Trophoblast cell (in vitro differentiated cells and primary cell): ENCODE measurements around the gene PHRF1.
A peak's percentile ranks its signal among the peaks of the same experiment; 100 is the strongest.

ENCODE experiments used
- DNase-seq, 2 donors: peaks; one replicate each; pipeline ENCODE4 v3.0.0-alpha.2; 2016
- H2AFZ ChIP-seq: 2 replicates; pipeline ENCODE4 v1.6.1; 2013; ENCODE audit warnings: low read length, moderate library complexity, mild to moderate bottlenecking; ENCODE audit not compliant: insufficient read depth, poor library complexity
- H2AK5ac ChIP-seq: 2 replicates; pipeline ENCODE4 v1.6.1; 2013; ENCODE audit warnings: mild to moderate bottlenecking, low read length
- H2BK120ac ChIP-seq: 2 replicates; pipeline ENCODE4 v1.6.1; 2013; ENCODE audit warnings: low read length, mild to moderate bottlenecking, moderate library complexity; ENCODE audit not compliant: insufficient read depth, poor library complexity
- H2BK12ac ChIP-seq: 2 replicates; pipeline ENCODE4 v1.6.1; 2013; ENCODE audit warnings: mild to moderate bottlenecking, low read length, moderate library complexity
- H2BK5ac ChIP-seq: 2 replicates; pipeline ENCODE4 v1.6.1; 2013; ENCODE audit warnings: low read length, low read depth, moderate library complexity, mild to moderate bottlenecking; ENCODE audit not compliant: poor library complexity
- H3K14ac ChIP-seq: 2 replicates; pipeline ENCODE4 v1.6.1; 2013; ENCODE audit warnings: mild to moderate bottlenecking, low read length
- H3K18ac ChIP-seq: 2 replicates; pipeline ENCODE4 v1.6.1; 2013; ENCODE audit warnings: mild to moderate bottlenecking, low read length
- H3K23ac ChIP-seq: 2 replicates; pipeline ENCODE4 v1.6.1; 2013; ENCODE audit warnings: low read length
- H3K27ac ChIP-seq: 2 replicates; pipeline ENCODE4 v1.5.1; 2013; ENCODE audit warnings: low read depth, mild to moderate bottlenecking, inconsistent platforms, low read length, moderate library complexity
- H3K27me3 ChIP-seq: 2 replicates; pipeline ENCODE4 v1.6.1; 2013; ENCODE audit warnings: inconsistent platforms, mild to moderate bottlenecking, low read length, moderate library complexity; ENCODE audit not compliant: insufficient read depth
- H3K36me3 ChIP-seq, 2 experiments: 1 replicate in 1 of 2; 2 replicates in 1 of 2; pipeline ENCODE4 v1.6.1; 2013; ENCODE audit warnings: low read length in 2 of 2, mild to moderate bottlenecking in 2 of 2, moderate library complexity in 1 of 2; ENCODE audit not compliant: insufficient read depth in 2 of 2, control insufficient read depth in 1 of 2
- H3K4ac ChIP-seq: 2 replicates; pipeline ENCODE4 v1.6.1; 2013; ENCODE audit warnings: low read depth, mild to moderate bottlenecking, low read length, moderate library complexity
- H3K4me1 ChIP-seq, 2 experiments: 1 replicate in 1 of 2; 2 replicates in 1 of 2; pipeline ENCODE4 v1.6.1; 2013; ENCODE audit warnings: low read length in 2 of 2, mild to moderate bottlenecking in 2 of 2, moderate library complexity in 1 of 2; ENCODE audit not compliant: insufficient read depth in 2 of 2, control insufficient read depth in 1 of 2
- H3K4me2 ChIP-seq: 2 replicates; pipeline ENCODE4 v1.6.1; 2013; ENCODE audit warnings: inconsistent platforms, mild to moderate bottlenecking, low read length, moderate library complexity
- H3K4me3 ChIP-seq: 2 replicates; pipeline ENCODE4 v1.5.1; 2013; ENCODE audit warnings: mild to moderate bottlenecking, low read depth, low read length, inconsistent platforms
- H3K79me1 ChIP-seq: one replicate; pipeline ENCODE4 v1.6.1; 2013; ENCODE audit warnings: low read length
- H3K79me2 ChIP-seq: 2 replicates; pipeline ENCODE4 v1.6.1; 2013; ENCODE audit warnings: low read length, mild to moderate bottlenecking; ENCODE audit not compliant: control insufficient read depth, insufficient read depth, poor library complexity
- H3K9ac ChIP-seq: 2 replicates; pipeline ENCODE4 v1.6.1; 2013; ENCODE audit warnings: mild to moderate bottlenecking, low read length
- H3K9me3 ChIP-seq: 2 replicates; pipeline ENCODE4 v1.6.1; 2013; ENCODE audit warnings: low read depth, mild to moderate bottlenecking, control low read depth, inconsistent platforms, low read length; ENCODE audit not compliant: insufficient read depth
- H4K12ac ChIP-seq: 2 replicates; pipeline ENCODE4 v1.6.1; 2013; ENCODE audit warnings: low read depth, mild to moderate bottlenecking, low read length, moderate library complexity
- H4K8ac ChIP-seq: 2 replicates; pipeline ENCODE4 v1.6.1; 2013; ENCODE audit warnings: low read depth, mild to moderate bottlenecking, low read length, moderate library complexity
- H4K91ac ChIP-seq: one replicate; pipeline ENCODE4 v1.6.1; 2013; ENCODE audit warnings: low read depth, mild to moderate bottlenecking, low read length, moderate library complexity
- WGBS: extraction: QIAGEN DNeasy Blood & Tissue Kit; methylation state at CpG from one replicate; pipeline ENCODE4 v1.1.7; 2013; ENCODE audit warnings: missing lambda C conversion rate; ENCODE audit not compliant: insufficient read length, insufficient coverage; ENCODE audit errors: extremely low coverage; 5-methylcytosine and 5-hydroxymethylcytosine counted together

Gene PHRF1

GRCh38 chr11:538431-539051, 37.7 kb upstream of the PHRF1 start:
- Histone ChIP-seq H4K8ac (no peak overlapping the region), H4K91ac (no peak overlapping the region), H3K18ac (no peak overlapping the region), H3K4me1 (peaks cover 21 to 23% of the 10 kb centered on the region in 2 experiments), H3K27me3 (peaks cover 12% of the 10 kb centered on the region), H3K79me2 (peaks cover 6% of the 10 kb centered on the region), H3K79me1 (peaks cover 15% of the 10 kb centered on the region), H2BK120ac (no peak overlapping the region), H2BK5ac (no peak overlapping the region), H2AFZ (no peak overlapping the region), H2AK5ac (no peak overlapping the region), H3K4ac (no peak overlapping the region), H3K9me3 (peaks cover 3% of the 10 kb centered on the region), H3K4me2 (no peak overlapping the region), H3K4me3 (peak overlapping the region; percentile 55), H3K36me3 (peaks cover 5 to 8% of the 10 kb centered on the region in 2 experiments), H3K23ac (no peak overlapping the region), H4K12ac (no peak overlapping the region), H2BK12ac (no peak overlapping the region), H3K14ac (no peak overlapping the region), H3K27ac (no peak overlapping the region), H3K9ac (no peak overlapping the region)
- WGBS = no CpG with 5 or more reads among the region's 20 CpGs
- no peak for DNase-seq

GRCh38 chr11:539971-540481, 36.2 kb upstream of the PHRF1 start:
- Histone ChIP-seq H3K18ac (no peak overlapping the region), H3K4me2 (no peak overlapping the region), H3K14ac (no peak overlapping the region), H2BK120ac (no peak overlapping the region), H3K27me3 (peaks cover 12% of the 10 kb centered on the region), H3K4me3 (no peak overlapping the region), H3K79me2 (no peaks in the 10 kb centered on the region), H2AFZ (no peak overlapping the region), H4K12ac (no peak overlapping the region), H4K8ac (no peak overlapping the region), H3K79me1 (peaks cover 11% of the 10 kb centered on the region), H4K91ac (no peak overlapping the region), H2BK12ac (no peak overlapping the region), H3K9me3 (peaks cover 3% of the 10 kb centered on the region), H3K4ac (no peak overlapping the region), H3K9ac (no peak overlapping the region), H2AK5ac (no peak overlapping the region), H3K36me3 (no peaks in the 10 kb centered on the region), H2BK5ac (no peak overlapping the region), H3K27ac (no peak overlapping the region), H3K23ac (no peak overlapping the region), H3K4me1 (peaks cover 16% of the 10 kb centered on the region in 2 experiments)
- no CpG with 5 or more reads among the region's 8 CpGs for WGBS
- no peak for DNase-seq

GRCh38 chr11:540583-541432, 35.5 kb upstream of the PHRF1 start:
- no peak overlapping the region for H3K9ac ChIP-seq
- H3K79me1 ChIP-seq = peaks cover 9% of the 10 kb centered on the region
- no peak overlapping the region for H3K27ac ChIP-seq
- H3K23ac ChIP-seq = no peak overlapping the region
- no peak overlapping the region for H2BK120ac ChIP-seq
- H2AK5ac ChIP-seq = no peak overlapping the region
- no CpG with 5 or more reads among the region's 23 CpGs for WGBS
- H4K12ac ChIP-seq = no peak overlapping the region
- H2BK12ac ChIP-seq = no peak overlapping the region
- H2AFZ ChIP-seq = no peak overlapping the region
- H3K4me2 ChIP-seq = no peak overlapping the region
- no peak for DNase-seq
- H4K91ac ChIP-seq = no peak overlapping the region
- H3K79me2 ChIP-seq = no peaks in the 10 kb centered on the region
- peaks cover 12% of the 10 kb centered on the region for H3K27me3 ChIP-seq
- no peak overlapping the region for H2BK5ac ChIP-seq
- H4K8ac ChIP-seq = no peak overlapping the region
- H3K4ac ChIP-seq = no peak overlapping the region
- H3K14ac ChIP-seq = no peak overlapping the region
- H3K9me3 ChIP-seq = peaks cover 3% of the 10 kb centered on the region
- H3K36me3 ChIP-seq = no peaks in the 10 kb centered on the region
- H3K4me1 ChIP-seq = peaks cover 16% of the 10 kb centered on the region in 2 experiments
- H3K18ac ChIP-seq = no peak overlapping the region
- H3K4me3 ChIP-seq = no peak overlapping the region

GRCh38 chr11:541433-541885, 34.8 kb upstream of the PHRF1 start:
- H2BK120ac ChIP-seq = no peak overlapping the region
- H4K12ac ChIP-seq = no peak overlapping the region
- H2AFZ ChIP-seq = no peak overlapping the region
- H3K36me3 ChIP-seq = no peaks in the 10 kb centered on the region
- H3K9ac ChIP-seq = no peak overlapping the region
- no peak overlapping the region for H3K14ac ChIP-seq
- DNase-seq = no peak
- no peak overlapping the region for H4K8ac ChIP-seq
- H3K4me2 ChIP-seq = no peak overlapping the region
- H3K4me3 ChIP-seq = no peak overlapping the region
- no peaks in the 10 kb centered on the region for H3K79me2 ChIP-seq
- WGBS = no CpG with 5 or more reads among the region's 20 CpGs
- H3K4me1 ChIP-seq = peaks cover 13% of the 10 kb centered on the region in 2 experiments
- no peak overlapping the region for H2AK5ac ChIP-seq
- H2BK12ac ChIP-seq = no peak overlapping the region
- H4K91ac ChIP-seq = no peak overlapping the region
- H3K23ac ChIP-seq = no peak overlapping the region
- no peak overlapping the region for H3K4ac ChIP-seq
- H3K9me3 ChIP-seq = peaks cover 3% of the 10 kb centered on the region
- no peak overlapping the region for H2BK5ac ChIP-seq
- no peak overlapping the region for H3K18ac ChIP-seq
- peaks cover 12% of the 10 kb centered on the region for H3K27me3 ChIP-seq
- H3K27ac ChIP-seq = no peak overlapping the region
- peaks cover 6% of the 10 kb centered on the region for H3K79me1 ChIP-seq
